Suprapubic skin (tissue), 4 donors: Measurements from ENCODE around the gene PRDX2. TPM values are rescaled to one million over a fixed set of nuclear protein-coding genes. Genes with fewer than 3 reads are reported as not detected.

Source experiments
- DNase-seq, 2 donors: peaks; one replicate each; pipeline ENCODE4 v3.0.0-alpha.2; 2019; ENCODE audit warnings: low spot score in 2 of 2
- H3K27ac ChIP-seq: fragments of 200-600 bp; sonication (generic); one replicate; pipeline ENCODE4 v1.5.1; 2019
- H3K27me3 ChIP-seq: fragments of 200-600 bp; sonication (generic); one replicate; pipeline ENCODE4 v1.5.1; 2019
- H3K36me3 ChIP-seq: fragments of 200-600 bp; sonication (generic); one replicate; pipeline ENCODE4 v1.5.1; 2019
- H3K4me1 ChIP-seq: fragments of 200-600 bp; sonication (generic); one replicate; pipeline ENCODE4 v1.5.1; 2019
- H3K4me3 ChIP-seq: fragments of 200-600 bp; sonication (generic); one replicate; pipeline ENCODE4 v1.5.1; 2019; ENCODE audit warnings: mild to moderate bottlenecking
- H3K9me3 ChIP-seq: fragments of 200-600 bp; sonication (generic); one replicate; pipeline ENCODE4 v1.5.1; 2019
- EP300 ChIP-seq: sonication (generic); formaldehyde crosslinking; IDR thresholded peaks from one replicate; pipeline ENCODE4 v1.6.1; 2017; ENCODE audit warnings: antibody characterized with exemption
- POLR2A ChIP-seq, 2 donors: fragments of 450-650 bp; IDR thresholded peaks; one replicate each; pipeline ENCODE4 v1.6.1; 2017; ENCODE audit warnings: antibody characterized with exemption in 2 of 2, mild to moderate bottlenecking in 2 of 2, moderate library complexity in 2 of 2
- POLR2AphosphoS5 ChIP-seq, 3 donors: sonication (generic); formaldehyde crosslinking; IDR thresholded peaks; one replicate each; pipeline ENCODE4 v1.6.1; 2017; ENCODE audit warnings: antibody characterized with exemption in 3 of 3
- WGBS: methylation state at CpG from one replicate; pipeline ENCODE4 v1.1.5; 2018; 5-methylcytosine and 5-hydroxymethylcytosine counted together
- total RNA-seq, 4 donors: library from RNA; depleted of rRNA; stranded (reverse); fragments of >200 nt; gene quantifications; one replicate each; pipeline ENCODE4 v1.1.0, GENCODE V29; 2016
- TF ChIP-seq, protein P1 (sequence below), 2 donors: fragments of 200-600 bp in 1 of 2; fragments of 450-650 bp in 1 of 2; sonication (generic) in 1 of 2; IDR thresholded peaks; one replicate each; pipeline ENCODE4 v1.5.1; 2016 to 2019; ENCODE audit warnings: antibody characterized with exemption in 2 of 2, mild to moderate bottlenecking in 1 of 2, moderate library complexity in 1 of 2

The PRDX2 gene
- total RNA-seq, 4 donors from 2014 or later: 270 to 579 (median 540) TPM

DNA sequence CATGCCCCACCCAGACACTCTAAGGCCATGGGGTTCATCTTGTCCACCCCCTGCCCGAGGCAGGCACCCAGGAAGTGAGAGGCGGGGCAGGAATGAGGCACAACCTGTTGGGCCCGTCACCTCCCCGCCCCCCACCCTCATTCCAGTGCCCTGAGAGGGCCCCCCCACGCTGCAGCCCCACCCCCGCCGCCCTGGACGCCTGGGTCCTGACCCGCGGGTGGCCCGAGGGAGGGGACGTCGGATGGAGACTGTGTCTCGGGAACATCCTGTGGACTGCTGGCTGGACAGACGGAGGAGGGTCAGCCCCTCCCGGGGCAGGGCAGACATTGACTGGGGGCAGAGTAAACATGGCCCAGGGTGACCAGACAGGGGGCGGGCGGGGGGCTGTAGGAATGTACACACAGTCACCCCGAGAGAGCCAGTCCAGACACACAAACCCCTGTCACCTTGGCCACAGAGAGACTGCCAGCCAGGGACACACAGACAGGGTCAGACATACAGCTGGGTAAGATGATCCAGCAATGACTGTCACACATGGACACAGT lies 17.7 kb downstream of the PRDX2 start:
- Histone ChIP-seq H3K36me3 (no peaks in the 10 kb centered on the region), H3K9me3 (no peaks in the 10 kb centered on the region), H3K4me3 (peak overlapping the region; percentile 50), H3K27me3 (no peaks in the 10 kb centered on the region), H3K4me1 (peaks cover 84% of the 10 kb centered on the region), H3K27ac (peak overlapping the region; percentile 97)
- WGBS: no CpG with 5 or more reads among the region's 19 CpGs
- peak in 1 of 3 donors; percentile 68 for TF ChIP-seq POLR2AphosphoS5 (IDR thresholded peaks at IDR 0.05)
- TF ChIP-seq, protein P1, sequence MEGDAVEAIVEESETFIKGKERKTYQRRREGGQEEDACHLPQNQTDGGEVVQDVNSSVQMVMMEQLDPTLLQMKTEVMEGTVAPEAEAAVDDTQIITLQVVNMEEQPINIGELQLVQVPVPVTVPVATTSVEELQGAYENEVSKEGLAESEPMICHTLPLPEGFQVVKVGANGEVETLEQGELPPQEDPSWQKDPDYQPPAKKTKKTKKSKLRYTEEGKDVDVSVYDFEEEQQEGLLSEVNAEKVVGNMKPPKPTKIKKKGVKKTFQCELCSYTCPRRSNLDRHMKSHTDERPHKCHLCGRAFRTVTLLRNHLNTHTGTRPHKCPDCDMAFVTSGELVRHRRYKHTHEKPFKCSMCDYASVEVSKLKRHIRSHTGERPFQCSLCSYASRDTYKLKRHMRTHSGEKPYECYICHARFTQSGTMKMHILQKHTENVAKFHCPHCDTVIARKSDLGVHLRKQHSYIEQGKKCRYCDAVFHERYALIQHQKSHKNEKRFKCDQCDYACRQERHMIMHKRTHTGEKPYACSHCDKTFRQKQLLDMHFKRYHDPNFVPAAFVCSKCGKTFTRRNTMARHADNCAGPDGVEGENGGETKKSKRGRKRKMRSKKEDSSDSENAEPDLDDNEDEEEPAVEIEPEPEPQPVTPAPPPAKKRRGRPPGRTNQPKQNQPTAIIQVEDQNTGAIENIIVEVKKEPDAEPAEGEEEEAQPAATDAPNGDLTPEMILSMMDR (IDR thresholded peaks at IDR 0.05): no peak
- TF ChIP-seq POLR2A (IDR thresholded peaks at IDR 0.05): no peak
- TF ChIP-seq EP300: no peak
- DNase-seq: peak in 1 of 2 donors; percentile 82

DNA sequence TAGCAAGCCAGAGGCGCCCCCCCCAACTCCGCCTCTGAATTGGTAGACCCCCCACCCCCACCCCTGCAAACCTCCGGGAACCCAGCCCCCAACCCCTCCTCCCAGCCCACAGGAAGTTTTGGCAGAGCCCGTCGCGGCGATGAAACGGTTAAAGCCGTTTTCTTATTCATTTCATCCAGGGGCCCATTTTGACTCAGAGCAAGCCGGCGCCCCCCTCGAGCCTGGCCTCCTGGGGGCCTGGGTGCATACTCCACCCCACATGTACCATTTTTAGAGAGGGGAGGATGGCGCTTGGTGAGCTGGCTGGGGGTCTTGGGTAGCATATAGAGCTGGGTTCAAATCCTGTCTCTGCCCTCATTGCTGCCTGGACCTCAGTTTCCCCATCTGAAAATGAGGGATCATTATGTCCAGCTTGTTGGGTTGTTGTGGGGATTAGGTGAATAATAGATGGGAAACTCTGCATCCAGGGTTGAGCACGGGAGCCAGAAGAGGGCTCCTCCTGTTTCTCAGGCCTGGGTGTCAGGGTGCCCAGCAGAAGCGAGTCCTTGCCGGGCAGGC lies 18.2 kb downstream of the PRDX2 start:
- H3K36me3 ChIP-seq: no peaks in the 10 kb centered on the region
- peak overlapping the region; percentile 97 for H3K27ac ChIP-seq
- H3K9me3 ChIP-seq: no peaks in the 10 kb centered on the region
- 3% methylated on average over 5 of the region's 16 CpGs for WGBS
- no peaks in the 10 kb centered on the region for H3K27me3 ChIP-seq
- H3K4me3 ChIP-seq: peak overlapping the region; percentile 50
- TF ChIP-seq POLR2A (IDR thresholded peaks at IDR 0.05) (no peak), POLR2AphosphoS5 (IDR thresholded peaks at IDR 0.05) (no peak), EP300 (no peak)
- TF ChIP-seq, protein P1 (IDR thresholded peaks at IDR 0.05): no peak
- peaks cover 84% of the 10 kb centered on the region for H3K4me1 ChIP-seq
- no peak for DNase-seq

GRCh38 chr19:12782424-12783290 lies 18.9 kb downstream of the PRDX2 start:
- peak in 1 of 2 donors; percentile 55 for TF ChIP-seq POLR2A (IDR thresholded peaks at IDR 0.05)
- TF ChIP-seq POLR2AphosphoS5 (IDR thresholded peaks at IDR 0.05): peak; percentile 70 to 79 (median 76)
- TF ChIP-seq, protein P1 (IDR thresholded peaks at IDR 0.05): no peak
- TF ChIP-seq EP300: peak; percentile 98
- Histone ChIP-seq H3K36me3 (no peaks in the 10 kb centered on the region), H3K27me3 (no peaks in the 10 kb centered on the region), H3K9me3 (no peaks in the 10 kb centered on the region), H3K27ac (peak overlapping the region; percentile 97), H3K4me3 (peak overlapping the region; percentile 50), H3K4me1 (peaks cover 84% of the 10 kb centered on the region)
- WGBS: 0% methylated on average over 2 of the region's 88 CpGs
- peak; percentile 92 to 93 for DNase-seq

GRCh38 chr19:12782174-12782423 lies 19.5 kb downstream of the PRDX2 start:
- H3K27ac ChIP-seq: peak overlapping the region; percentile 97
- H3K27me3 ChIP-seq: no peaks in the 10 kb centered on the region
- DNase-seq: peak in 1 of 2 donors; percentile 90
- no peaks in the 10 kb centered on the region for H3K36me3 ChIP-seq
- H3K9me3 ChIP-seq: no peaks in the 10 kb centered on the region
- peaks cover 84% of the 10 kb centered on the region for H3K4me1 ChIP-seq
- peak overlapping the region; percentile 50 for H3K4me3 ChIP-seq
- WGBS: 3% methylated on average over 12 of the region's 12 CpGs
- TF ChIP-seq EP300: no peak
- TF ChIP-seq, protein P1 (IDR thresholded peaks at IDR 0.05): no peak
- no peak for TF ChIP-seq POLR2AphosphoS5 (IDR thresholded peaks at IDR 0.05)
- peak; percentile 22 to 57 for TF ChIP-seq POLR2A (IDR thresholded peaks at IDR 0.05)
